NOMO-1 (cell line): Measurements from ENCODE around the gene NEDD1.

ENCODE experiments used
- DNase-seq, 2 experiments: peaks; one replicate each; lab custom pipeline; 2025; ENCODE audit not compliant: unreplicated experiment in 2 of 2; lab: John Stamatoyannopoulos, UW

NEDD1 gene

DNA sequence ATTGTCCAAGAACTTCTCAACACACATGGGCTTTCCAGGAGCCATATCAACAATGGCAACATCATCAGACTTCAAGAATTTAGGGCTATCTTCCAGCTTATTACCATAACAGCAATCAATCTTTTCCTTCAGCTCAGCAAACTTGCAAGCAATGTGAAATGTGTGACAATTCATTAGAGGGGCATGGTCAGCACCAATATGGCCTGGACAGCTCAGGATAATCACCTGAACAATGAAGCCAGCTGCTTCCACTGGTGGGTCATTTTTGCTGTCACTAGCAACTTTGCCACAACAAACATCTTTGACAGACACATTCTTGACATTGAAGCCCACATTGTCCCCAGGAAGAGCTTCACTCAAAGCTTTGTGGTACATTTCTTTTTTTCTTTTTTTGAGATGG lies 5.9 kb upstream of the NEDD1 start:
- no peak for DNase-seq

DNA sequence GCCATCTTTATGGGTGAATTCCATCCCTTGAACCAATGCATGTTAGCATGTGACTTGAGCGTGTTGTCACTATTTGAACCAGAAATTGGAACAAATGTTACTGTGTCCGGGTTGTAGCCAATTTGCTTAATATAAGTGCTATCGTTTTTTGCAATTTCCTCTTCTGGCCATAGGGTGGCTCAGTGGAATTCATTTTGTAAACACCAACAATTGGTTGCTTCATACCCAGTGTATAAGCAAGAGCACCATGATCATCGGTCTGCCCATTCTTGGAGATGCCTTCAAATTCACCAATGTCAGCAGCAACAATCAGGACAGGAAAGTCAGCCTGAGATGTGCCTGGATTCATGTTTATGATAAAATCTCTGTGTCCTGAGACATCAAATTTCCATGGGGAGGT lies 5.0 kb upstream of the NEDD1 start:
- no peak for DNase-seq

DNA sequence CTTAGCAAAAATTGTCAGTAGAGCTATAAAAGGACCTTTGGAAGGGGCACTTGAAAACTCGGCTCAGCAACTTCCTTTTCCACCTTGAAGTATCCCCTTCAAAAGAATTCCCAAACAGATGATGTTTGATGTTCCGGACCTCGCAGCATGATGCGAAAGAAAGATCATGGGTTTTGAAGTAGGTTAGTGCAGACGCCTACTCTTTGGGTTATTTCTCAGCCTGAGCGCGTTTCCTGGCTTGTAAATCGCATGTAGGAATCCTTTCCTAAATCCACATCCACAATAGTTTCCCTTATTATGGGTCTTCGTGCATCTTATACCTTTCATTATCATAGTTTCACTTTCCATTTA lies 584 bp upstream of the NEDD1 start:
- DNase-seq, result no peak

DNA sequence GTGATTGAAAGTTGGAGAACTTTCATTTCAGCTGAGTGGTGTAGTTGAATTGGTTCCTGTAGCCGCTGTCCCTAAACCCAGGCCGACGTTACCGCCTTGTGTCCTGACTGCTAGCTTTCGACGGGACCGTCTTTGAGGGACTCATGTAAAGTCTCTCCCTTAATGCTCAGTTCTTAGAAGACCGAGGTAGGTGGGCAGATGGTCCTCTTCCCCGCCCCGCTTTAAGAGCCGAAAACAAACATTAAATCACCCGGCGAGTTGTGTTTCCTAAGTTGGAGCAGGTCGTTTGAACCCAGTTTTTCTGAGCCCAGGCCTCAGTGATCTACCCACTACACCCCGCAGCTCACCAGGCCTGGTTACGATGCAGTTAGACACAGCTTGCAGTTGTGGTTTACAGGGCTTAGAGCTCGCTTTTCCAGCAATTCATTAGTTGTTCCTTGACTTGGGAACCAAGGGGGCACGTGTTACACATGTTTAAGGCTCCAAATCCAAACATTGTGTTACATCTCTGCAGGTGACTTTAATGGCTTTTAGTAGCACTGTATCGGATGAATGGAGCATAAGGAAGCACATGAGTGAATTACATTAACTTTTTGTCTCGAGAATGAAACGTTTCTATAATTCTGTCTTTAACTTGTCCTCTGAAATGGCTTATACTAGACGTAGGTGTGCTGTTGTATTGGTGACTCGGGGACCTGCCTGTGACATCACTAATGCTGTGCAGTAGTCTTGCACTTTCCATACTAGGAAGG lies 790 bp downstream of the NEDD1 start:
- DNase-seq, result peak; percentile 8 to 24

DNA sequence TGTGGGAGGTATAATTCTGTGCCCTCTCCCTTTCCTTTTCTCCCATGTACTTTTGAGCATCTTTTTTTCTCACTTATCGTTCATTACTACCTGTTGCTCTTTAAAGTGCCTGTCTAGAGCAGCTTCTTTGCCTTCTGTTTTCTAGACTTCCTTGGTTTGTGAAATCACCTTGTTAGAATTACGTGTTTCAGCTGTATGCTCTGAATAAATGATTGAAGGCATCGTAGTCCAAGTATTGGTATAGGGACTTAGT lies 1.3 kb downstream of the NEDD1 start:
- DNase-seq, result no peak

DNA sequence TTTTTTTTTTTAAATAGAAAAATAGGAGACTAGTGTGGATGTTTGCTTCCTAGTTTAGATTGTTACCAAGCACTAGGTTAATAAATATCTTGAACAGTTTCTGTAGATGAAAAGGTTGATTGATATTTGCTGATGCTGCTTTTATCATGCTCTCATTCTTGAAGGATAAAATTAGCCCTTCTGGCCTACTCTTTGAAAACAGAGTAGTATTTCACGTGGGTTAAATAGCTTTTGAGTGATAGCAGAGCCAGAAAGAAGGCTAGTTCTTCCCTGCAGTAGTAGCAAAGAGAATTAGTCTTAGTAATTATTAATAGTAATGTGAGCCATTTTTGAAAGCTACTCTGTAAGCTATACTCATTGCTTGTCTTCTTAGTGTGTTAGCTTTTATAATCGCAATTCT lies 5.2 kb downstream of the NEDD1 start:
- no peak for DNase-seq

DNA sequence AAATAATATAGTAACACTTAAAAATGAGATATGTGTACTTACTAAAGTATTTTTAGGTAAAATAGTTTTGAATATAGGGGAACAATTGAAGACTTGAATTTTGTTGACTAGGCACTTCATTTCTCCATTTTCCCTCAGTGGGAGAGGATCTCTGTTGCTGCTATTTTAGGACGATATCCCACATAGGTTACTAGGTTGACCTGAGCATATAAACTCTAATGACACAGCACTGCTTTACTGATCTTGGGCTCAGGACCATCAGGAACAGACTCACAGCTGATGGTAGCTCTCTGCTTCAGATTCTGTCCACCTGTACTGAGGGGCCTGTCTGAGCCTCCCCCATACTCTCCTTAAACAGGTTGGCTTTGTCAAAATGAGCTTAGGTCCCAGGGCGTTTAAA lies 5.9 kb downstream of the NEDD1 start:
- no peak for DNase-seq

DNA sequence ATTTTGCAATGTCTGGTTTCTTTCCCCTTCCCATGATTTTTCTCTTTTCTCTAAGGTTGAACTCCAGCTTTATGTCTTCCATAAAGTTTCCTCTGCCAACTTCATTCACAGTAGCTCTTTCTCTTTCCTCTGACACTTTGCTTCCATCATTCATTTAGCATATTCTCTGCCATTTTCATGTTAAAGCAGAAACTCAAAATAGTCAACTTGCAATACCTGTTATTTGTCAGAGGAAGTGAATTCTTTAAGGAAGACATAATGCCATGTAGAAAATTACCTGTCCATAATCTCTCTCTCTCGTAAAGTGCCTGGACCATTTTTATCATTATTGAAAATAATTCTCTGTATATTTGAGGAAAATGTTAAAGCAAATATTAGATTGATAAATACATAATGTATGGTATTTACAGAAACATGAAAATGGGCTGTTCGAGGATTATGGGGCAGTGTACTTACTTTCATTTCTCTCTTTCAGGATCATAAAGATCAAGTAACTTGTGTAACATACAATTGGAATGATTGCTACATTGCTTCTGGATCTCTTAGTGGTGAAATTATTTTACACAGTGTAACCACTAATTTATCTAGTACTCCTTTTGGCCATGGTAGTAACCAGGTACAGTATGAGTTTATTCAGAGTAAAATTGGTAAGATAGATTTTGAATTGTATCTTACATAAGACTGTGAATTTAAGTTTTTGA lies 12.6 kb downstream of the NEDD1 start:
- peak; percentile 36 to 92 for DNase-seq

DNA sequence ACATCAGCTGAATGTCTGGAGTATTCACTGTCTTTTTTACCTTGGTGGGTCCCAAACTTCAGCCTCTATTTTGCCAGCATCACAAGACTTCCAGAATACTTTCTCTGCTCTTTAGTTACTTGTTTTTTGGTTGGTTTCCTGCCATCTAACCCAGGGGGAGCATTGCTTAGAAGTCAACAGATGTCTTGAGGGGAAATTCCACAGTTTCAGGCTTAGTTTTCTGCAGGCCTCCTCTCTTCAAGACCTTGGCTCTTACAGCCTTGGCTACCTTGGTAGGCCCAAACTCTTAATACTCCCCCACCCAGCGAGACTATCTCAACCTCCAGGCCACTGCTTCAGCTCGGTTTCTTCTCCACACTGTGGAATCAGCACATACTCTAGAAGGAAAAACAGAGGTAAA lies 41.7 kb downstream of the NEDD1 start:
- no peak for DNase-seq

DNA sequence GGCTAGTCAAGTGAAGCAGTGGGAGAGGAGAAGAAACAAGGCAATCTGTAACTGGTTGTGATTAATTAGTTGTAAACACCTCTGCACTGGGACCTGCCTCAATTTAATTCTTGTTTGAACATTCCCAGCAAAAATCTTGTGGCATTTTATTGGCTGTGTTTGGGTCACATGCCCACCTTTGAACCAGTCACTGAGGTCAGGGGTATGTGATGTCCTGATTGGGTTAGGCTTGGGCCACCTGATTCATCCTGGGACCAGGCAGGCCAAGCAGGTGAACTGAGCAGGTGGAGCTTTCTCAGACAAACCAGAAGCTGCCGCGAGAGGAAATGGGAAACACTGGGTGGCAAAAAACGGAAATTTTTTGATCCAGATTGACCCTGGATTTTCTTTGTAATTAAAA lies 72.5 kb downstream of the NEDD1 start:
- DNase-seq, result no peak

DNA sequence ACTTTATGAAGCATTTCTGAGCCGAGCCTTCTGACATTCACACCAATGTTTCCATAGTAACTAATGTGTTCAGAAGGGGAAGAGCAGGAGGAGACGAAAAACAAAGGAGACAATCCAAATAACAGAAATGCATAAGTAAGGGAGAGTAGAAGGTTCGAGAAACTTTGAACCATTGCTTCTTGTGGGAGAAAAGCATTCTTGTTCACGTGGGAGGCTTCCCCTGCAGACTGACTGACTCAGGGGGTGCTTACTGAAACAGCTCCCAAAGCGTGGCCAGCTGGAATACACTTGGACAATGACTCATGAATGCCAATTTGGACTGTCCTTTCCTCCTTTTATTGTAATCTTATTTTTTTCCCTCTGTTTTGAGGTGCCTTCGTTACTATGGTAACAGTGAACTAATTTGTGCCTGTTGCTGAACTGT lies 73.9 kb downstream of the NEDD1 start:
- no peak for DNase-seq

DNA sequence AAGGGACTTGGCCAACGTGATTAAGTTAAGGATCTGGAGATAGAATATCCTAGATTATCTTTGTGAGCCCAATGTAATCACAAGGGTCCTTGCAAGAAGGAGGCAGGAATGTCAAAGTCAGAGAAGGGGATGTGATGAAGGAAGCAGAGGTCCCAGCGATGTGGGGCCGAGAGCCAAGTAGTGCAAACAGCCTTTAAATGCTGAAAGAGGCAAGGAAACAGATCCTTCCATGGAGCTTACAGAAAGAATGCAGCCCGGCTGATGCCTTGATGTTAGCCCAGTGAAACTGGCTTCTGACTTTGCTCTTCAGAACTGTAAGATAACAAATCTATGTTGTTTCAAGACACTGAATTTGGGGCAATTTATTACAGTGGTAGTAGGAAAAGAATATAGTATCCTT lies 74.9 kb downstream of the NEDD1 start:
- DNase-seq, result no peak

DNA sequence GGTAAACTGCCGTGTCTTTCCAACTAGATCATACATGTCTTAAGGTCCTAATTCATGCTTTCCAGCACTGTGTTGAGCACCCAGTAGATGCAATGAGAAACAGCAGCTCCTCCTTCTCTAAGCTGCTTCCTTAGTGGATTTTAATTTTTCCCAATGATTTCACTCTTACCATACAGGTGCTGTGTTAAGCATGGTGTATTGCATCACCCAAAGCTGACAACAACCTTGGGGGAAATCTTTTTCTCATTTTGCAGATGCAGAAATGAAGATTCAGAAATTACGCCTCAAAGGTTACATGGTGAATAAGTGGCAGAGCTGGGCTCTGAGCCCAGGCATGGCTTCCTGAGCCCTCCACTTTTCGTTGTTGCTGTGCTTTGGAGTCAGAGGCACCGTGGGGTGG lies 75.6 kb downstream of the NEDD1 start:
- no peak for DNase-seq

DNA sequence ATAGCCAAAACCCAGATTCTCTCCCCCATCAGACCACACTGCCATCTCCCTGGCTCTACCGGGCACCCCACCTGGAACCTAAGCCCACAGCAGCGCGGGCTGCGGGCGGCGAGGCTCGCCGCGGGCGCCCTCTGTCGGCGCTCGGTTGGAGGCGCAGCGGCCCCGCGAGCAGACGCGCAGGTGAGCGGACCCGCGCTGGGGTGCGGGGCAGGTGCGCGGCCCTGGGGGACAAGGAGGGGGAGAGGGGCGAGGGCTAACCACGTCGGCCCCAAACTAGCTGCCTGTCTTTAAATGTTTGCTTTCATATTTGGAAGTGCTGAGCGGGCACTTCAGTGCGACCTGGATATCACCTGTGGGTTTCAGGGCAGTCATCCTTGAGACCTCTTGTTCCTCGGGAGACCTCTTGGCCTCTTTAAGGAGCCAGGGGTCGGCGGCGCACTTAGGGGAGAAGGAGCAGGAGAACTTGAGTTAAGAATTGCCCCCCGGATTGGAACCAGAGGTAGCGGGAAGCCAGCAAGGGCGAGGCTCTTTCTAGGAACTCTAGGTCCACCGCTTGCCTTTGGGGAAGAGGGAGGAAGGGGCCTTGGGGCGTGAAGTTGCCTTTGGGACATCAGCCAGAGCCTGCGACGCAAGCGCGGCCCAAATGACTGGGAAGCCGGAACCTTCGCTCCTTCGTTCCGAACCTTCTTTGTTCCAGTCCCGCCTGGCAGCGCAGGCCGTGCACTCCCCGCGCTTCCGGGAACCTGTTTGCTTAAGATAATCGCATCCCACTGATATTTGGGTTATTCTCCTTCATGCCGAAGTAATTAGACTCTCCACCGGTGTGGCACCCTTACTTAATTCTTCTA lies 78.7 kb downstream of the NEDD1 start:
- DNase-seq, result no peak

DNA sequence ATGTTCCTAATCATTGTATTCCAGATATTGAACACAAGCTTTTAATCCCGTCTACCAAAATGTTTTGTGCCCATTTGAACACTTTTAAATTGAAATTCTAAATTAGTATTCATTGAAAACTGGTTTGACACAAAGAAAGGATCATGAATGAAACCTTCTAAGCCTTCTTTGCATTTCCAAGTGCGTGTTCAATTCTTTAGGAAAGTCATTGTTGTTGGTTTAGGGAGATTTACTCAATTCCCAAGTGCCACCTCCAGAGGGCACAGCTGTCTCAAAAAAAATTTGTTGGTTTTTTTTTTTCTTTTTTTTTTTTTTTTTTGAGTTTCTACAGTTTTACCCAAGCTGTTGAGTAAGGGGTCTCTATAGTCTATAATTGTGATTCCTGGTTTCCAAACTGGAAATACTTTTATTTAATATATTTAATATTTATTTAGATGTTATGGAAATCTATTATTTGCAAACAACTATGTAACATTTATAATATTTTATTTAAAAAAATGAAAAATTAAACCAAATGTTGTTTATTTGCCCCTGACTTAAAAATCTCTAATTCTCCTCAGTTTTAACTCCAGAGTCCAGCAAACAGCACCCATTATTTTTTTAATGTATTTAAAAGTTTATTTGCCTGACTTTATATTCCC lies 79.9 kb downstream of the NEDD1 start:
- DNase-seq, result peak in 1 of 2 experiments; percentile 10

DNA sequence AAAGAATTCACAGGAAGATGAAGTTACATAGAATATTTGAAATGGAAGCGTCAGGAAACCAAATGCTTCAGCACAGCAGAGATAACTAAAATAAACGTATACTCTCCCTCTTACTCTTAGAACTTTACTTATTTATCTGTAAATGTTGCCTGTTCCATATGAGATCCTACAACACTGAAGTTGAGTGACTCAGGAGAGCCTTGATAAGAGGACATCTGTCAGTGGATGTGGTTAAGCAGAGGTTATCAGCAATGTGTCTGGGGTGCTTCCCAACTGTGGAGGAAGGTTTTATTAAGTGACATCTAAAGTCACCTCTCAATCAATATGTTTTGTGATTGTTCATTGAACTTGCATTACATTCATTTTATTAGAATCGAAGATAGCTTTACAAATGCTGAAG lies 81.9 kb downstream of the NEDD1 start:
- no peak for DNase-seq

DNA sequence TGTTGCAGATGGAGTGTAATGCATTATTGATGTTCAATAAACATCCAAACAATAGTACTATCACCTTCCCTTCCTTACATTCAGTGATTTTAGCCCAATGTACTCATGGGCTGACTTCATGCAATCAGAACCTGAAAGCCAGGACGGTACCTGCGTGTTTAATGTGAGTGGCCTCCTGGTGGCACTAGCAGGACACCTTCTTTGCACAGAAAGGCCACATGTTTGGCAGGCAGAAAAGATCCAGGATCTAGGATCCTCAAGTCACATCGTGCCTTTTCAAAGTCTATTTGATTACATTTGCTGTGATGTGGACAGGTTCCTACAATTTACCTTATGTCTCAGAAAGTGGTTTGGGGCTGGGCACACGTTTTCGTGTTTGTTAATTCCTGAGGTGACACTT lies 82.9 kb downstream of the NEDD1 start:
- peak in 1 of 2 experiments; percentile 28 for DNase-seq

DNA sequence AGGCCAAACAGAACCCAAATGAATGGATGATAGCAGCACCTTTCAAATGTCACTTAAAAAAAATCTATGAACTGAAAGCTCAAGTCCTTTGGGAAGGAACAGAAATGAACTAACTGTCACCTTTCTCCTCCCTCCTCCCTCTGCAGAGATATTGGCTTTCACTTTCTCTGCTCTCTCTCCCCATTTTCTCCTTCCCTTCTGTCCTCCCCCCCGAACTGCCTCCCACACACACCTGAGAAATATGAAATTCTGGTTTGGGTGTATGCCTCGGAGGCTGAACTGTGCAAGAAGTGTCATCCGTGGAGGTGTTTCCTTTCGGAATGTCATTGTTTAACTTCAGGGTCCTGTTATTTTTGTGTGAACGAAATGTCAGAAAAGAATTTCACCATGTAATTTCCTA lies 87.8 kb downstream of the NEDD1 start:
- DNase-seq, result no peak

DNA sequence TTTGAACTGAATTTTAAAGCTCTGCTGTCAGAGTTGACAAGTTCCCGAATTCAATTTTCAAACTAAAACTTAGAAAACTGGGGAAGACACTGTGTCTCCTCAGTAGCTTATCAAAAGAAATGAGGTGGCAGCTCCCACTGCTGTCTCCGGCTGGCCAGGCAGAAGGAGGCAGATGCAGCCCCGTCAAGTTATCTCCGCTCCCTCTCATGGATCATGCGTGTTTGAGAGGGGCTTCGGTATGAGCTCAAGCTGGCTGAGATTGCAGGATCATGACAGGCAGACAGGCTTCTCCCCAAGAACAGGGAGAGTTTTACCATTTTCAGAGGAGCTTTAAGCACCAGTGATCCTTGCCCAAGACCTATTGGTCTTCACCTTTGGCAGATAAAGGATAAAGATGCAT lies 88.8 kb downstream of the NEDD1 start:
- no peak for DNase-seq

DNA sequence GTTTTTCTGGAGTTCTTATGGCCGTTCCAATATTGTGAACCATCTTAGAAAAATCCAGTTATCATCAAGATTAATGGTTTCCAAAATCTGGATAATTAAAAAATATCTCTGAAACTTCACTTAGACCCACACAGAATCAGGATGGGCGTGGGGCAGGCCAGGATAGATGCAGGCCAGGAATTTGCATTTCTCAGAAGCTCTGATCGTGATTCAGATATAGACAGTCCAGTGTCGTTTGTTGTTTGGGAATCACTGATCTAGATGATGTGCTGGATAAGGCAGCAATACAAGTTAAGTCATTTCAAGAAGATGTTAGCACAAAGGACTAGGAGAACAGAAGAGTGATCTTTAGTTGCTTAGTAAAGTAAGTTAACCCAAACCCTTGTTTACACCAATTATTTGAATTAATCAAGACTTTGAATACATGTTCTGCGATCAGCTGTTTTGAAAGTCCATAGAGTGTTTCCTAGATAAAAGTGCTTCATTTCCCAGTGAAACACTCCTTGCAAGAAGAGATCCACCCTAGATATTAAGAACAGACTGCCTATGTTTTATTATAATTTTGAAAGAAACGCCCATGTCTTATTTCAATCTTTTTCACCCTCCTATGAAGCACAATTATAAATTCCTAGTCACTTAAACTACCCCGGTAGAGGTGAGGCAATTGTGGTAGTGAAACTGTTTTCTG lies 90.9 kb downstream of the NEDD1 start:
- DNase-seq, result no peak

DNA sequence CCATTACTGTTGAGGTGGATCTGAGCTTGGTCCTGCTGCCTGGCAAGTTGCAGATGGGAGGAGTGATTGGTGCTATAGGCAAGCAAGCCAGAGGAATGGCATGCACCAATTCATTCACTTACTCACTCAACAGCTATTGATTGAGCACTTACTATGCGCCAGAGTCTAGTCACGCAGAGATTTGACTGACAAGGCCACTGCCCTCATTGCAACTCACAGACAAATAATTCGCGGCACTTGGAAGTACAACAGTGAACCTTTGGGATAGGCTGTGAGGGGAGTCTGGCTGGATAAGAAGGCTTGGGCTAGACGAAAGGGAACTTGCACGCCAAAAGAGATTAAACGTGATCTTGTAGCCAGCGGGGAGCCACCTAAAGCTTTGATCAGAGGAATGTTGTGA lies 96.2 kb downstream of the NEDD1 start:
- DNase-seq, result no peak
